HepG2 (cell line): ENCODE measurements around the gene WTAP.

Experiments used
- CBX5 ChIP-seq: sonication (generic); formaldehyde crosslinking; IDR thresholded peaks from 2 replicates; pipeline ENCODE4 v1.4.0; 2020; ENCODE audit warnings: missing genetic modification reagents, borderline replicate concordance
- CTCF ChIP-seq: sonication (generic); formaldehyde crosslinking; IDR thresholded peaks from 2 replicates; pipeline ENCODE4 v1.5.0; 2020; ENCODE audit warnings: mild to moderate bottlenecking, missing genetic modification reagents, moderate library complexity
- GABPB1 ChIP-seq: IDR thresholded peaks from 2 replicates; pipeline ENCODE4 v1.6.1; 2016; ENCODE audit warnings: mild to moderate bottlenecking, missing genetic modification reagents, moderate library complexity, missing compliant biosample characterization
- KDM5A ChIP-seq: fragments of 200-600 bp; sonication (generic); IDR thresholded peaks from 2 replicates; pipeline ENCODE4 v1.7.0; 2018; ENCODE audit warnings: antibody characterized with exemption, mild to moderate bottlenecking, low read length, borderline replicate concordance
- TF ChIP-seq, protein P1 (sequence below), 2 experiments: IDR thresholded peaks; 2 replicates each; pipeline ENCODE4 v1.6.1; 2011 to 2012; ENCODE audit warnings: low read length in 2 of 2, borderline replicate concordance in 1 of 2, low read depth in 1 of 2, mild to moderate bottlenecking in 1 of 2, moderate library complexity in 1 of 2

GRCh38 chr6:159691963-159692287 lies 35.4 kb upstream of the WTAP start:
- TF ChIP-seq, protein P1, sequence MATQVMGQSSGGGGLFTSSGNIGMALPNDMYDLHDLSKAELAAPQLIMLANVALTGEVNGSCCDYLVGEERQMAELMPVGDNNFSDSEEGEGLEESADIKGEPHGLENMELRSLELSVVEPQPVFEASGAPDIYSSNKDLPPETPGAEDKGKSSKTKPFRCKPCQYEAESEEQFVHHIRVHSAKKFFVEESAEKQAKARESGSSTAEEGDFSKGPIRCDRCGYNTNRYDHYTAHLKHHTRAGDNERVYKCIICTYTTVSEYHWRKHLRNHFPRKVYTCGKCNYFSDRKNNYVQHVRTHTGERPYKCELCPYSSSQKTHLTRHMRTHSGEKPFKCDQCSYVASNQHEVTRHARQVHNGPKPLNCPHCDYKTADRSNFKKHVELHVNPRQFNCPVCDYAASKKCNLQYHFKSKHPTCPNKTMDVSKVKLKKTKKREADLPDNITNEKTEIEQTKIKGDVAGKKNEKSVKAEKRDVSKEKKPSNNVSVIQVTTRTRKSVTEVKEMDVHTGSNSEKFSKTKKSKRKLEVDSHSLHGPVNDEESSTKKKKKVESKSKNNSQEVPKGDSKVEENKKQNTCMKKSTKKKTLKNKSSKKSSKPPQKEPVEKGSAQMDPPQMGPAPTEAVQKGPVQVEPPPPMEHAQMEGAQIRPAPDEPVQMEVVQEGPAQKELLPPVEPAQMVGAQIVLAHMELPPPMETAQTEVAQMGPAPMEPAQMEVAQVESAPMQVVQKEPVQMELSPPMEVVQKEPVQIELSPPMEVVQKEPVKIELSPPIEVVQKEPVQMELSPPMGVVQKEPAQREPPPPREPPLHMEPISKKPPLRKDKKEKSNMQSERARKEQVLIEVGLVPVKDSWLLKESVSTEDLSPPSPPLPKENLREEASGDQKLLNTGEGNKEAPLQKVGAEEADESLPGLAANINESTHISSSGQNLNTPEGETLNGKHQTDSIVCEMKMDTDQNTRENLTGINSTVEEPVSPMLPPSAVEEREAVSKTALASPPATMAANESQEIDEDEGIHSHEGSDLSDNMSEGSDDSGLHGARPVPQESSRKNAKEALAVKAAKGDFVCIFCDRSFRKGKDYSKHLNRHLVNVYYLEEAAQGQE (IDR thresholded peaks at IDR 0.05; ENCODE audit: borderline replicate concordance in 1 of 2, low read depth in 1 of 2, low read length in 2 of 2) = no peak
- TF ChIP-seq CTCF (CRISPR knock-in tag) (no peak), CBX5 (CRISPR knock-in tag) (no peak), KDM5A (no peak), GABPB1 (CRISPR knock-in tag) (no peak)
